ENCODE data around the gene REN. TPM values are rescaled to one million over a fixed set of nuclear protein-coding genes. Genes with fewer than 3 reads are reported as not detected.

REN gene
- total and polyA plus RNA-seq, 2 donors (not counting 3 experiments of a cell fraction or from before 2014, with no cell fraction given) = 0.11 TPM; not detected in 1

DNA sequence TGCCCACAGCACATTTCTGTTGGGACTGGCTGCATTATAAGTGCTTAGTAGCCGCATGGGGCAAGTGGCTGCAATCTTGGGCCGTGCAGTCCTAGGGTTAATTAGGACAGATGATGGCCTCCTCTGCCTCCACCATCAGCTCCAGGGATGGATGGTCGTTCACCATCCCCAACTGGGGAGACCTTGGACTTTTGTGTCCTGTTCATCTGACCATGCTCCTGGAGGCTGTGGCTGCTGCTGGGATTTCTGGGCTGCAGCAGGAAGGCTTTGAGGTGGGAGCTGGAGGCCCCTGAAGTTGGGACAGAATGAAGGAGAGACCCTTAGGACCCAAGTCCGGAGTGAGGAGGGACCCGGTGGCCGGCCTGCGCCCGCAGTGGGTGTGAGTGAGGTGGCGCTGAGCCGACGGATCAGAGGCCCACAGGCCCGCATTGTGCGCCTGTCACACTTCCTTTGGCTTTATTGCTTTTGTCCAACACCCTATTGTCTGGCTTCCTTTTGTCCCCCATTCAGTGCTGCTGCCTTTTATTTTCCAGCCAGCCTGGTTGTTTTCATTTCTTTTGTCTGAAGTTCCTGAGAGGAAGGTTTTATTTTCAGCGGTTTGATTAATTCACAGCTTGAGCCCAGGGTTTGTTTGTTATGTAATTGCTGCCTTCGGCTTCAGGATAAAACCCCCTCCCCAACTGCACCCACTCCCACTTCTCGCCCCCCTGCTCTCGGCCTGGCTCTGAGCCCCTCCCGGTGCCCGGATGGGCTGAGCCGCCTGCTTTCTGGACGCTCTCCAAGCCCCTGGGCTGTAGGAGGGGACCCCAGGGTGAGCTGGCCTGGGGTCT is 57.6 kb downstream of the REN start:
- no peaks in the 10 kb centered on the region for H3K9me3 ChIP-seq (replicated peaks; ENCODE audit: control insufficient read depth, insufficient read depth, low read length)
- no peaks in the 10 kb centered on the region for H4K20me1 ChIP-seq (replicated peaks; ENCODE audit: control insufficient read depth, extremely low read depth, insufficient read depth, low read length)
- no peaks in the 10 kb centered on the region for H3K9me1 ChIP-seq (replicated peaks; ENCODE audit: control insufficient read depth, extremely low read depth, insufficient read depth, low read length)
- H2AFZ ChIP-seq (ENCODE audit: low read depth, low read length) = no peak overlapping the region
- peak overlapping the region in 1 of 3 experiments; percentile 10 for H3K4me3 ChIP-seq (replicated peaks in 1 of 3; ENCODE audit: insufficient read depth in 1 of 3, low read depth in 1 of 3, low read length in 3 of 3)
- POLR2A ChIA-PET = no interaction called here
- peak; percentile 91 for FAIRE-seq
- peak overlapping the region; percentile 58 for H3K4me2 ChIP-seq (ENCODE audit: insufficient read depth, low read length)
- H3K27ac ChIP-seq (ENCODE audit: insufficient read depth, low read depth, low read length) = peak overlapping the region; percentile 86
- CTCF ChIA-PET = interaction anchor here (1.1 to 2.6 kb wide), 8 partner anchors 8 to 248 kb away, joined by 3 to 28 read pairs (median 4); partner anchors contain the start of gene SNRPE
- no peaks in the 10 kb centered on the region for H3K36me3 ChIP-seq (ENCODE audit: control insufficient read depth in 2 of 2, extremely low read depth in 1 of 2, insufficient read depth in 2 of 2, low read length in 2 of 2)
- intact Hi-C loops (cut with micrococcal nuclease) (loop anchor here (1.0 kb wide), 3 partner anchors 19 to 220 kb away; no protein-coding TSS in a partner anchor), dilution Hi-C loops (cut with MboI; ENCODE audit: extremely low pct_ligation_motif_present, low sequenced_read_pairs) (no loop called here)
- H3K79me2 ChIP-seq (ENCODE audit: control insufficient read depth, insufficient read depth, low read length) = peaks cover 16% of the 10 kb centered on the region
- BruUV-seq (replicated peaks) = no TSS peak
- H3K4me1 ChIP-seq (ENCODE audit: control insufficient read depth, extremely low read depth, insufficient read depth, low read length) = peaks cover 37% of the 10 kb centered on the region
- no peaks in the 10 kb centered on the region for H3K27me3 ChIP-seq (ENCODE audit: control insufficient read depth in 2 of 2, insufficient read depth in 2 of 2, low read length in 2 of 2)
- TF ChIP-seq GATA2 (IDR thresholded peaks at IDR 0.05; ENCODE audit: insufficient read depth, insufficient read length, low read depth, low read length) (peak; percentile 39), POLR2AphosphoS5 (IDR thresholded peaks at IDR 0.05; ENCODE audit: insufficient read depth, low read depth, low read length) (peak; percentile 63), MYC (IDR thresholded peaks at IDR 0.05; ENCODE audit: low read depth, low read length) (peak; percentile 66), EZH2 (IDR thresholded peaks at IDR 0.05; ENCODE audit: borderline replicate concordance, low read depth, low read length, severe bottlenecking) (no peak)
- H3K9ac ChIP-seq (replicated peaks; ENCODE audit: extremely low read depth, insufficient read depth, low read length) = peak overlapping the region; percentile 57
- peak; percentile 89 for DNase-seq (ENCODE audit: low read depth, low spot score)

DNA sequence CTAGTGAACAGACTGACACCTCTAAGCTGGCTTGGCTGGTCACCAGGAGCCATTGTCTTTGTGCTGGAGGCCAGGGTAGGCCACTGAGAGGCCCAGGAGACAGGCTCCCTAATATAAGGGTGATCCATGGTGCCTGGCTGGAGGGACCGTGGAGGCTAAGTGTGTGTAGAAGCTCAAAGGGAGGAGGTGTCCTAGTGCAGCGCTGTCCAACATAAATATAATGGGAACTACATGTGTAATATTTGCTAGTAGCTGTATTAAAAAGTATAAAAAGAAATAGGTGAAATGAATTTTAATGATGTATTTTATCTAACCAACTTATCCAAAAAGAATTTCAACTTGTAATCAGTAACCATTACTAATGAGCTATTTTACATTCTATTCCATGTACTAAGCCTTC is 58.2 kb downstream of the REN start:
- peaks cover 43% of the 10 kb centered on the region for H3K4me1 ChIP-seq (ENCODE audit: control insufficient read depth, extremely low read depth, insufficient read depth, low read length)
- ChIA-PET CTCF (interaction anchor here (1.1 to 2.6 kb wide), 8 partner anchors 8 to 247 kb away, joined by 3 to 28 read pairs (median 4); partner anchors contain the start of gene SNRPE), POLR2A (no interaction called here)
- H3K9me1 ChIP-seq (replicated peaks; ENCODE audit: control insufficient read depth, extremely low read depth, insufficient read depth, low read length) = no peaks in the 10 kb centered on the region
- peak; percentile 46 for DNase-seq (ENCODE audit: low read depth, low spot score)
- dilution Hi-C loops (cut with MboI; ENCODE audit: extremely low pct_ligation_motif_present, low sequenced_read_pairs) (no loop called here), intact Hi-C loops (cut with micrococcal nuclease) (loop anchor here (1.0 kb wide), 3 partner anchors 19 to 220 kb away; no protein-coding TSS in a partner anchor)
- H4K20me1 ChIP-seq (replicated peaks; ENCODE audit: control insufficient read depth, extremely low read depth, insufficient read depth, low read length) = no peaks in the 10 kb centered on the region
- H3K4me3 ChIP-seq (replicated peaks in 1 of 3; ENCODE audit: insufficient read depth in 1 of 3, low read depth in 1 of 3, low read length in 3 of 3) = no peak overlapping the region
- BruUV-seq (replicated peaks) = no TSS peak
- peak overlapping the region; percentile 86 for H3K27ac ChIP-seq (ENCODE audit: insufficient read depth, low read depth, low read length)
- peak overlapping the region; percentile 58 for H3K4me2 ChIP-seq (ENCODE audit: insufficient read depth, low read length)
- no peaks in the 10 kb centered on the region for H3K36me3 ChIP-seq (ENCODE audit: control insufficient read depth in 2 of 2, extremely low read depth in 1 of 2, insufficient read depth in 2 of 2, low read length in 2 of 2)
- peaks cover 17% of the 10 kb centered on the region for H3K79me2 ChIP-seq (ENCODE audit: control insufficient read depth, insufficient read depth, low read length)
- H3K27me3 ChIP-seq (ENCODE audit: control insufficient read depth in 2 of 2, insufficient read depth in 2 of 2, low read length in 2 of 2) = no peaks in the 10 kb centered on the region
- TF ChIP-seq POLR2A (IDR thresholded peaks at IDR 0.05; ENCODE audit: low read depth, low read length) (no peak), EZH2 (IDR thresholded peaks at IDR 0.05; ENCODE audit: borderline replicate concordance, low read depth, low read length, severe bottlenecking) (no peak), FOS (IDR thresholded peaks at IDR 0.05; ENCODE audit: borderline replicate concordance, insufficient read depth, low read length) (no peak), MYC (IDR thresholded peaks at IDR 0.05; ENCODE audit: low read depth, low read length) (no peak), POLR2AphosphoS5 (IDR thresholded peaks at IDR 0.05; ENCODE audit: insufficient read depth, low read depth, low read length) (no peak), JUN (IDR thresholded peaks at IDR 0.05; ENCODE audit: borderline replicate concordance, insufficient read depth, insufficient read length, low read depth) (no peak)
- TF ChIP-seq, protein P1, sequence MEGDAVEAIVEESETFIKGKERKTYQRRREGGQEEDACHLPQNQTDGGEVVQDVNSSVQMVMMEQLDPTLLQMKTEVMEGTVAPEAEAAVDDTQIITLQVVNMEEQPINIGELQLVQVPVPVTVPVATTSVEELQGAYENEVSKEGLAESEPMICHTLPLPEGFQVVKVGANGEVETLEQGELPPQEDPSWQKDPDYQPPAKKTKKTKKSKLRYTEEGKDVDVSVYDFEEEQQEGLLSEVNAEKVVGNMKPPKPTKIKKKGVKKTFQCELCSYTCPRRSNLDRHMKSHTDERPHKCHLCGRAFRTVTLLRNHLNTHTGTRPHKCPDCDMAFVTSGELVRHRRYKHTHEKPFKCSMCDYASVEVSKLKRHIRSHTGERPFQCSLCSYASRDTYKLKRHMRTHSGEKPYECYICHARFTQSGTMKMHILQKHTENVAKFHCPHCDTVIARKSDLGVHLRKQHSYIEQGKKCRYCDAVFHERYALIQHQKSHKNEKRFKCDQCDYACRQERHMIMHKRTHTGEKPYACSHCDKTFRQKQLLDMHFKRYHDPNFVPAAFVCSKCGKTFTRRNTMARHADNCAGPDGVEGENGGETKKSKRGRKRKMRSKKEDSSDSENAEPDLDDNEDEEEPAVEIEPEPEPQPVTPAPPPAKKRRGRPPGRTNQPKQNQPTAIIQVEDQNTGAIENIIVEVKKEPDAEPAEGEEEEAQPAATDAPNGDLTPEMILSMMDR (IDR thresholded peaks at IDR 0.05; ENCODE audit: extremely low read depth in 1 of 2, insufficient read depth in 1 of 2, low read depth in 1 of 2, low read length in 2 of 2) = no peak
- no peak overlapping the region for H3K9ac ChIP-seq (replicated peaks; ENCODE audit: extremely low read depth, insufficient read depth, low read length)
- no peaks in the 10 kb centered on the region for H3K9me3 ChIP-seq (replicated peaks; ENCODE audit: control insufficient read depth, insufficient read depth, low read length)
- no peak overlapping the region for H2AFZ ChIP-seq (ENCODE audit: low read depth, low read length)
- FAIRE-seq = no peak

Measured in endothelial cell of umbilical vein (primary cell).